Measurements from ENCODE around the gene FBXW5. TPM values are rescaled to one million over a fixed set of nuclear protein-coding genes. Genes with fewer than 3 reads are reported as not detected.

FBXW5 gene
- total and polyA plus RNA-seq, 10 of the 15 experiments (the other 5 are each of a cell fraction or from before 2014, with no cell fraction given), result 0.21 to 97.3 (median 44.5) TPM

DNA sequence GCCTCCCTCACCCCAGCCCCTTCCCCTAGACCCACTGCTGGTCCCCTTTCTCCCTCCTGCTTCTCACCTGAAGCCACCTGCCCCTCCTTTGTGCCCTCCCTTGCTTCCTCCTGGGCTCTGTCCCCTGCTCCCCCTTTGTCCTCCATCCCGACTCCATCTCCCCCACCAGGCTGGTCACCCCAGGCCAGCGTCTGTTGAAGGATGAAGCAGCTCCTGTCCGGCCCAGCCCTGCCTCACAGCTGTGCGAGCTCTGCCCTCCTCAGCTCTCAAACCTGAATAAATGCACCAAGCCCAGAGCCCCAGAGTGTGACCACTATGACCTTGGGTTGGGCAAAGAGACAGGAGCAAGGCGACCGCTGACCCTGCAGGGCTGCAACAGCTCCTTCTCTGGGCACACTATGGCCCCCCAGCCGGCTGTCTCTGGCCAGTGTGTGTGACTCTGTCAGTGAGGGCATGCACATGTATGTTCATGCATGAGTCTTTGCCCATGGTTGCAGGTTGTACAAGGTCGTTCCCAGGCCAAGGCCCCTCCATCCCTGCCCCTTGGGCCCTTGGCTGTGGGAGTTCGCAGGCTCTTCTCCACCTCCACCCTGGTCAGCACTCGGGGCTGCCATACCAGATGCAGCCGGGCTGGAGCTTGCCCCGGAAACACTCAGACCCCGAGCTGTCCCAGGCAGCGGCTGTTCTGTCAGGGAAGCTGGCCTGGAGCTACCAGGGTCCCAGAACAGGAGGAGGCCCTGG is 10.8 kb upstream of the FBXW5 start:
- no peak for ATAC-seq
- Histone ChIP-seq H3K9ac (ENCODE audit: control insufficient read depth, insufficient read depth, low read length) (no peak overlapping the region), H2AFZ (ENCODE audit: control insufficient read depth, low read depth, low read length) (no peak overlapping the region), H4K20me1 (ENCODE audit: control insufficient read depth, insufficient read depth) (no peaks in the 10 kb centered on the region), H3K27me3 (replicated peaks in 1 of 2; ENCODE audit: control insufficient read depth in 2 of 2, insufficient read depth in 2 of 2, low read length in 1 of 2) (no peaks in the 10 kb centered on the region), H3K4me3 (no peak overlapping the region), H3K79me2 (ENCODE audit: control insufficient read depth, insufficient read depth, low read length) (no peaks in the 10 kb centered on the region), H3K27ac (ENCODE audit: control insufficient read depth, insufficient read depth) (no peak overlapping the region), H3K9me3 (replicated peaks; ENCODE audit: control insufficient read depth, insufficient read depth, low read length) (no peaks in the 10 kb centered on the region), H3K4me1 (ENCODE audit: control insufficient read depth, insufficient read depth, low read length) (peaks cover 4% of the 10 kb centered on the region; the same call in 1 of the 2 replicates), H3K4me2 (ENCODE audit: control insufficient read depth, insufficient read depth) (no peak overlapping the region), H3K36me3 (ENCODE audit: control insufficient read depth in 2 of 2, insufficient read depth in 2 of 2, low read length in 1 of 2) (no peaks in the 10 kb centered on the region)
- DNase-seq (ENCODE audit: low read depth, low spot score), result no peak
- TF ChIP-seq STAT1 (conservative IDR thresholded peaks at IDR 0.05), result no peak
- TF ChIP-seq, protein P1, sequence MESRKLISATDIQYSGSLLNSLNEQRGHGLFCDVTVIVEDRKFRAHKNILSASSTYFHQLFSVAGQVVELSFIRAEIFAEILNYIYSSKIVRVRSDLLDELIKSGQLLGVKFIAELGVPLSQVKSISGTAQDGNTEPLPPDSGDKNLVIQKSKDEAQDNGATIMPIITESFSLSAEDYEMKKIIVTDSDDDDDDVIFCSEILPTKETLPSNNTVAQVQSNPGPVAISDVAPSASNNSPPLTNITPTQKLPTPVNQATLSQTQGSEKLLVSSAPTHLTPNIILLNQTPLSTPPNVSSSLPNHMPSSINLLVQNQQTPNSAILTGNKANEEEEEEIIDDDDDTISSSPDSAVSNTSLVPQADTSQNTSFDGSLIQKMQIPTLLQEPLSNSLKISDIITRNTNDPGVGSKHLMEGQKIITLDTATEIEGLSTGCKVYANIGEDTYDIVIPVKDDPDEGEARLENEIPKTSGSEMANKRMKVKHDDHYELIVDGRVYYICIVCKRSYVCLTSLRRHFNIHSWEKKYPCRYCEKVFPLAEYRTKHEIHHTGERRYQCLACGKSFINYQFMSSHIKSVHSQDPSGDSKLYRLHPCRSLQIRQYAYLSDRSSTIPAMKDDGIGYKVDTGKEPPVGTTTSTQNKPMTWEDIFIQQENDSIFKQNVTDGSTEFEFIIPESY (IDR thresholded peaks at IDR 0.05), result no peak
- TF ChIP-seq, protein P2, sequence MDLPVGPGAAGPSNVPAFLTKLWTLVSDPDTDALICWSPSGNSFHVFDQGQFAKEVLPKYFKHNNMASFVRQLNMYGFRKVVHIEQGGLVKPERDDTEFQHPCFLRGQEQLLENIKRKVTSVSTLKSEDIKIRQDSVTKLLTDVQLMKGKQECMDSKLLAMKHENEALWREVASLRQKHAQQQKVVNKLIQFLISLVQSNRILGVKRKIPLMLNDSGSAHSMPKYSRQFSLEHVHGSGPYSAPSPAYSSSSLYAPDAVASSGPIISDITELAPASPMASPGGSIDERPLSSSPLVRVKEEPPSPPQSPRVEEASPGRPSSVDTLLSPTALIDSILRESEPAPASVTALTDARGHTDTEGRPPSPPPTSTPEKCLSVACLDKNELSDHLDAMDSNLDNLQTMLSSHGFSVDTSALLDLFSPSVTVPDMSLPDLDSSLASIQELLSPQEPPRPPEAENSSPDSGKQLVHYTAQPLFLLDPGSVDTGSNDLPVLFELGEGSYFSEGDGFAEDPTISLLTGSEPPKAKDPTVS (IDR thresholded peaks at IDR 0.05; ENCODE audit: low read depth, low read length), result no peak
- no peak for TF ChIP-seq SIN3A (IDR thresholded peaks at IDR 0.05; ENCODE audit: low read depth, low read length)
- no peak for TF ChIP-seq CBX5 (IDR thresholded peaks at IDR 0.05; ENCODE audit: low read depth)
- no peak for TF ChIP-seq KLF5 (IDR thresholded peaks at IDR 0.05; ENCODE audit: partially characterized antibody)
- no peak for TF ChIP-seq RBBP5 (conservative IDR thresholded peaks at IDR 0.05)
- no peak for TF ChIP-seq NR2C1 (IDR thresholded peaks at IDR 0.05)
- ChIA-PET CTCF (no interaction called here), SMC1A (ENCODE audit: uncharacterized antibody, unreplicated experiment) (no interaction called here), POLR2A (no interaction called here), RAD21 (ENCODE audit: unreplicated experiment) (no interaction called here)
- 29% methylated on average over 14 of the region's 14 CpGs for WGBS (ENCODE audit: insufficient coverage, insufficient replicate concordance, low lambda C conversion rate, missing lambda C conversion rate)
- intact Hi-C loops (cut with micrococcal nuclease; ENCODE audit: unreplicated experiment) (no loop called here), in situ Hi-C loops (cut with MboI) (no loop called here)
- no TSS peak for BruUV-seq (replicated peaks)
- FAIRE-seq, result no peak
